A172 (cell line): ENCODE results near the gene PTCD2. TPM values are rescaled to one million over a fixed set of nuclear protein-coding genes. Genes with fewer than 3 reads are reported as not detected.

Experiments
- DNase-seq: peaks from one replicate; pipeline ENCODE4 v3.0.0-alpha.2; 2015; ENCODE audit warnings: low spot score
- total RNA-seq: library from RNA; depleted of rRNA; stranded (reverse); fragments of >200 nt; shearing (Covaris generic); gene quantifications from 2 replicates; pipeline ENCODE4 v1.2.3, GENCODE V29; 2014; rRNA removed

The PTCD2 gene, protein sequence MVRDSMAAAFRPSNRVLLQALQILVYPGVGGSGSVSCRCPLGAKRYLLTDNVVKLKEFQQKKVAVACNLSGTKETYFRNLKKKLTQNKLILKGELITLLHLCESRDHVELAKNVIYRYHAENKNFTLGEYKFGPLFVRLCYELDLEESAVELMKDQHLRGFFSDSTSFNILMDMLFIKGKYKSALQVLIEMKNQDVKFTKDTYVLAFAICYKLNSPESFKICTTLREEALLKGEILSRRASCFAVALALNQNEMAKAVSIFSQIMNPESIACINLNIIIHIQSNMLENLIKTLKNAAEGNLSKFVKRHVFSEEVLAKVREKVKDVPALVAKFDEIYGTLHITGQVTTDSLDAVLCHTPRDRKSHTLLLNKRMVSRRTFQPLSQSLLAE
- 17.3 and 21.2 TPM in 2 replicates for total RNA-seq

DNA sequence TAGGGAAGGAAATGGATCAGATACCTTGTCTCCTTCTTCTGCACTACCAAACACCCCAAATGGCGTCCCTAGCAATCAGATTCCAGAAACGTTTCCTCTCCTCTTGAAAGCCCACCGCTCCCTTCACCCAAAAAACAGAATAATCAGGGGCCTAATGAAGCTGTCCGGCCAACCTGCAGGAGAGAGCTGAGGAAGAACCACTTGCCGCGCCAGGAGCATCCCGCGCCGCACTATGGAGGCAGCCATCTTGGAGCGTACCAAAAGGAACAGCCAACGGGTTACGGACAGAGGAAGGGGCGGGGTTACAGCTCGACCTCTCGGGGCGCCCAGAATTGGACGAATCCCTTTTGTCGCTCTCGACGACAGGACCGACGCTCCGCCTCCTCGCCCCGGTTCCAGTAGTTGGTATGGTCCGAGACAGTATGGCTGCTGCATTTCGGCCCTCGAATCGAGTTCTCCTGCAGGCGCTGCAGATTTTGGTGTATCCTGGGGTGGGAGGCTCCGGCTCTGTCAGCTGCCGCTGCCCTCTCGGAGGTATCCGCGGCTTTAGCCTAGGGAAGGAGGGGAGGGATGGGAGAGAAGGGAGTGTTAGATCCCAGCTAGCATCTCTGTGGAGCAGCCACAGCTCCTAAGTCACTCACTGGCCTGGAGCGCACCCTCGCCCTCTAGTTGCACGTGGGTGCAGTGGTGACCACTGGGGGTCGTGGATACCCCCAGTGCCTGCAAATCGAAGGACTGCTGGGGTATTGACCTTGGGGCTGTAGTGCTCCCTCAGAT is at the start of gene PTCD2, which contains the start of gene MRPS27:
TSS of gene PTCD2 (plus strand) at position 398 of the 777 bp plus-strand sequence. CDS start at position 408, 10 bp downstream.
TSS of gene MRPS27 (minus strand) at position 265 of the 777 bp plus-strand sequence. CDS start at position 246, 19 bp downstream.
- peak; percentile 99 for DNase-seq

DNA sequence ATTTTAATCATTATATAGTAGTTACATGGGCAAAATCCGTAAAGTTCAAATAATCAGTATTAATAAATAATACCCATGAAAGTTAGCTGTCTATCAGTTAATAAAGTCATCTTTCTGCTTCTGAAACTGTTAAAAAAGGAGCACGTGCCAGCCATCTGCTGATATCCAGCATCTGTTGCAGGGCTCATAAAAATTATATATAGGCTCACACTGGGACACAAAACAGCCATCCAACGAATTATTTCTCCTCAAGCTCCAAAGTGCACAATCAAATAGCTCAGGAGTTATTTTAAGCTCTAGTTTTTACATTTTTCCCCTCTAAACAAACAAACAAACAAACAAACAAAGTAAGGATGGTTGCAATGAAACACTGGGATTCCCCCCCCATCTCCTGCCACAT is 48.5 kb upstream of the PTCD2 start:
- no peak for DNase-seq

DNA sequence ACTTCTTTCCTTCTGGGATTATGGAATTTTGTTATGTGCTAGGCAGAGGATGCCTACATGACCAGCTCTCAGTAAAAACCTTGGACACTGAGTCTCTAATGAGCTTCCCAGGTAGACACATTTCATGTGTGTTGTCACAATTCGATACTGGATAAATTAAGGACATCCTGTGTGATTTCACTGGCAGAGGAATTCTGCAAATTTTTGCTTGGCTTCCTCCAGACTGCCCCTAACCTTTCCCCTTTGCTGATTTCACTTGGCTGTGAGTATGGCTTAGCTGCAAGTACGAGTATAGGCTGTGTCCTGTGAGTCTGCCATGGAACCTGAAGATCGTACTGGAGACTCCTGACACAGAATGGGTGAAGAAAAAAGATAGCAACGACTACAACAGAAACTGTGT is 47.8 kb upstream of the PTCD2 start:
- DNase-seq, result no peak

DNA sequence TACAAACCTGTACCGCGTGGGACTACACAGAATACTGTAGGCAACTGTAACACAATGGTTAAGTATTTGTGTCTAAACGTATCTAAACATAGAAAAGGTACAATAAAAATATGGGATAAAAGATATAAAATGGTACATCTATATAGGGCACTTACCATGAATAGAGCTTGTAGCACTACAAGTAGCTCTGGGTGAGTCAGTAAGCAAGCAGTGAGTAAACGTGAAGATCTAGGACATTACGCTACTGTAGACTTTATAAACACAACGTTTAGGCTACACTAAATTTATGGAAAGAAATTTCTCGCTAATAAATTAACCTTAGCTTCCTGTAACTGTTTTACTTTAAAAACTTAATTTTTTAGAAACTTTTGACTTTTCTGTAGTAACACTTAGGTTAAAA is 46.6 kb upstream of the PTCD2 start:
- no peak for DNase-seq

DNA sequence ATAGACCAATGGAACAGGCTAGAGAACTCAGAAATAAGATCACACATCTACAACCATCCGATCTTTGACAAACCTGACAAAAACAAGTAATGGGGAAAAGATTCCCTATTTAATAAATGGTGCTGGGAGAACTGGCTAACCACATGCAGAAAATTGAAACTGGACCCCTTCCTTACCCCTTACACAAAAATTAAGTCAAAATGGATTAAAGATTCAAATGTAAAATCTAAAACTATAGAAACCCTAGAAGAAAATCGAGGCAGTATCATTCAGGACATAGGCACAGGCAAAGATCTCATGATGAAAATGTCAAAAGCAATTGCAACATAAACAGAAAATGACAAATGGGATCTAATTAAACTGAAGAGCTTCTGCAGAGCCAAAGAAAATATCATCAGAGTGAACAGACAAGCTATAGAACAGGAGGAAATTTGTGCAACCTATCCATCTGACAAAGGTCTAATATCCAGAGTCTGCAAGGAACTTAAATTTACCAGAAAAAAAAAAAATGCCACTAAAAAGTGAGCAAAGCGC is 43.9 kb upstream of the PTCD2 start:
- no peak for DNase-seq

DNA sequence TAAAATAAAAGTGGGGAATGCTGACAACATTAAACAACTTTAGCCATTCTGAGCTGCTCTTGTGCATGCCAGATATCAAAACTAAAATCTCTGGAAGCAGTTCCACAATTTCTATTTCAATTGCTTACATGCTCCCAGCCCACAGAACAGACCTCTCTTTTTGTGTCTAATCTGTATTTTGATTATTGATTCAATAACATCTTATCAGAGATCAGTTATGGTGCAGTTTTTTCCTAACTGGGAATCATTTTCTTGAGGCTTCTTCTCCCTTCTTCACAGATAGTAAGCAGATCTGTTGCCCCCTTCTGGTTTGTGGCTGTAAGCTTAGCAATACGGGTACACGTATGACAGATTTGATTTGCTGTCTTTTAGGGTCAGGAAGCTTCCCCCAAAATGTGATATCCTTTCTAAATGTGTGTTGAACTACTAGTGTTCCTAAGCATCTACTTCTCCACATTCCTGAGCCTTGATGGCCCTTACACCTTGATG is 39.5 kb upstream of the PTCD2 start:
- peak; percentile 14 for DNase-seq

DNA sequence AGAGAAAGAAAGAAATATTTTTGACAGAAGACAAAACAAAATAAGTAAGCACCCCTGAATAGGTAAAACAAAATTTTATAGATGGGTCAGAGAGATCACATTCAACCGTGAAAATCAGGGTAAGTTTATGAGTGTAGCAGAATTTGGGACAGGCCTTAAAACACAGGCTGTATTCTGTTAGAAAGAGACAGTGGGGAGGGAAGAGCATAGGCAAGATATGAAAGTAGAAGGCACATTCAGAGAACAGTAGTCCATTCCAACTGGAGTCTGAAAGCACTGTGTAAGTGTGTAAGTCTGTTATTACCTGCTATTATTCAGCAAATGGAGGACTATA is 38.8 kb upstream of the PTCD2 start:
- DNase-seq, result no peak

DNA sequence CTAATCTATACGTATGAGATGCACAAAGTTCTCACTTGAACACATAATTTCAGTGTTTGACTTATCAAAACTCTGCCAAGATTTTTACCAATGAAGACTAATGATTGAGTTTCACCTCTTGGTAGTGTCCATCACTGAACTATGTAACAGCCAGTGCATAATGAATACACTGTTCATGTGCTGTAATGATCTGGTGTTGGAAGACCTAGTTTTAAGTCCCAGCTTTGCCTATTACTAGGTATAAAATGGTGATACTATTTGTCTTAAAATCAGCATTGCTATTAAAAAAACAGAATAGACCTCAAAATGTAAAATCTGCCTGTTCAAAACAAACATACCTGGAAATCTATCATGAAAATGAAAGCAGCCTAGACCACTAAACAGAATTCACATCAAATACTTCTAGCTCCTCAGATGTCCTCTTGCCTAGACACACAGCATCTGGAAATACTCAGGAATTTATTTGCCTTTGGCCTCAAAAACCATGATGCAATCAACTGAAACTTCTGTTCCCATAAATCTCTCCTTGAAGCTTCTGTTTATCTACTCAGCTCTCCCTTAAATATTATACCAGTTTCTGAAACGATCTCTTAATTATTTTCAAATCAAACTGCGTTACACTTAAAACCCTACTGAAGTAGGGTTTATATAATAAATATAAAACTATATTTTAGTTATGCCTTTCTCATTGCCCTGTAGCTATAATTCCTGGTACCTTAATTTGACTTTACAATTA is 38.2 kb upstream of the PTCD2 start:
- DNase-seq, result peak; percentile 42

DNA sequence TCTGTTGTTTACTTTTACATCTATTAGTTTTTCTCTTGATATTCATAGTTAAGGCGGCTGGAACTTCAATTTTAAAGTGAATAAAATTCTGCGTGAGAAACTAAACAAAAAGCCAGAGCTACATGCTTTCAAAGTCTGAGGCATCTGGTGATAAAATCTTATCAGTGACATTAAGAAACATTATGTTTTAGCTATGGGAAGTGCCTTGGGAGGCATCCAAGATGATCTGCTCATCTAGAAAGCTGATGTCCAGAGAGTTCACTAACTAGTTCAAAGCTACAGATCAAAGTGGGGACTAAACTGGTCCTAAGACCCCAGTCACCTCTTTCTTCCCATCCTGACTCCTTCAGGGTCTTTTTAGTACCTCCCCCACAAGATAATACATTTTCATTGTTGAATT is 37.3 kb upstream of the PTCD2 start:
- DNase-seq, result peak; percentile 31

DNA sequence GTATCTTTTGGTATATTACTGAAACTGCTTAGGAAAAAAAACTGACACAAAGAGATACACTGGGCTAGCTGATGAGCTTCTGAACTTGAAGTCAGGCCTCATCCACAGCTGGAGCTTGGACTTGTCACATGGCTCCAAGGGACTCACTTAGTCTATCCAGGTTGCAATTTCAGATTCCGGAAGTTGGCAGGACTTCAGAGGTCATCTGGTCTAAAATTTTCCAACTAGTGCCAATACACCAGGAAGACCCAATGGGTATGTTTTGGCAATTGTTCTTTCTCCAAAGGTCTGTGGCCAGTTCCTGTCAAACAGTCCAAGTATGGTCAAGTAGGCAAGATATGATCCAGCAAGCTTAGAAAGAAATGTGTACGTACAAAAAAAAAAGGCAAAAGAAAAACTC is 36.8 kb upstream of the PTCD2 start:
- no peak for DNase-seq

DNA sequence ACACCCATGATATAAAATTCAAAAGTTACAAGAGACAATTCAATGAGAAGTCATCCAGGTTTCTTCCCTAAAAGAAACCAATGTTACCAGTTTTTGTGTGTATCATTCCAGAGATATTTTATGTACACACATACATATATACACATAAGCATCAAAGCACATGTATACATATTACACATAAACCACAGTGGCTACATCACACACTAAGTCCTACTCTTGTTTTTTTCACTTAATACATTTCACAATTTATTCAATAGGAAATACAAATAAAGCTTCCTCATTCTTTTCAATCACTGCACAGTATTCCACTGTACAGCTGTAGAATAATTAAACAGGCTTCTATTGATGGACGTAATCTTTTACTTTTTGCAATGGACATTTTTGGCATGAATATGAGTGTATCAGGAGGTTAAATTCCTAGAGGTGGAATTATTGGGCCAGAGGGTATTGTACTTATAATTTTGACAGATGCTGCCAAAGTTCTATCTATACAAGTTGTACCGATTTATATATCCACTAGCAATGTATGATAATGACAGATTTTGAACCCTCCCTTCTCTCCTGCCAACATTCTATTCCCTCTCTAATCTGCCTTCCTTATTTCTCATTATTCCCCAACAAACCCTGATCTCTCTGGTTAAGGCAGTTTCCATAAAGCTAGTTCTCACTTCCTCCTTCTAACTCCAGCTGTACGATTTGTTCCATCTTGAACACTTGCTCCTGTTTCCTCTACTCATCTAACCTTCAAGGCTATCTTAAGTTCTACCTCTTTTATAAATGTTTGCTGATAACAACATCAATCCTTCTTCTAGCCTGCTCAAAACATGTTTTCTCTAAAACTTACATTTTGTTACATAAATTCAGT is 35.4 kb upstream of the PTCD2 start:
- no peak for DNase-seq

DNA sequence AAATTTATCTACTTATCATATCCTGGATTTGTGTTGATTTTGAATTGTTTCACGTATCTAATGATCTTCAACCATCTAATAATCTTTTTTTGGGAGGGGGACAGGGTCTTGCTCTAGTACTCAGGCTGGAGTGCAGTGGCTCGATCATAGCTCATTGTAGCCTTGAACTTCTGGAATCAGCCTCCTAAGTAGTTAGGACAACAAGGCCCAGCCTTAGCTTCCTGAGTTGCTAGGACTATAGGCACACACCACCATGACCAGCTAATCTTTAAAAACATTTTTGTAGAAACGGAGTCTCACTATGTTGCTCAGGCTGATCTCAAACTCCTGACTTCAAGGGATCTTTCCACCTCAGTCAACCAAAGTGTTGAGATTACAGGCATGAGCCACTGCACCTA is 34.8 kb upstream of the PTCD2 start:
- no peak for DNase-seq

DNA sequence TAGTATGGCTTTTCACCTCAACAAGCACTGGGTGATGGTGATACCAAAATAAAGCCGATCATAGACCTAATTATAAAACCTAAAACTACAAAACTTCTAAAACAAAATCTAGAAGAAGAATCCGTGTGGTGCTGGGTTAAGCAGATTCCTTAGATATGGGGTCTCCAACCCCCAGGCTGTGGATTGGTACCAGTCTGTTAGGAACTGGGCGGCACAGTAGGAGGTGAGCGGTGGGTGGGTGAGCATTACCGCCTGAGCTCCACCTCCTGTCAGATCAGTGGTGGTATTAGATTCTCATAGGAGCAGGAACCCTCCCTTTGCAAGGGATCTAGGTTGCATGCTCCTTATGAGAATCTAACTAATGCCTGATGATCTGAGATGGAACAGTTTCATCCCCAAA is 33.4 kb upstream of the PTCD2 start:
- no peak for DNase-seq

DNA sequence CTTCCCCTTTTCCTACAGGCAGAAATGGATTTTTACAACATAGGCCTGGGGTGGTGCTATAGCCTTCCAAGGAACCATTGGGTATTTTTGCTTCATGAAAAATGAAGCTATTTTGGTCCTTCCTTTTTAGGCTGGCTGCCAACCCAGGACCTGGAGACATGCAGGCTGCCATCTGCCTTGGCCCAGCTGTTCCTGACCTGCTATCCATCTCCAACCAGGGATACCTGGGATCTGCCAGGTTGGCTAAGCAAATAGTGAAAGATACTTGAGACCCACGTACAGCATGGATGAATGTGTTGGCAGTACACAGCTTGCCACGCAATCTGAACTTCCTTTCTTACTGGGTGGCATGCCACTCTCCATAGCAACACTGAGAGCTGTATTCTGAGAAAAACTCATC is 31.2 kb upstream of the PTCD2 start:
- DNase-seq, result no peak

DNA sequence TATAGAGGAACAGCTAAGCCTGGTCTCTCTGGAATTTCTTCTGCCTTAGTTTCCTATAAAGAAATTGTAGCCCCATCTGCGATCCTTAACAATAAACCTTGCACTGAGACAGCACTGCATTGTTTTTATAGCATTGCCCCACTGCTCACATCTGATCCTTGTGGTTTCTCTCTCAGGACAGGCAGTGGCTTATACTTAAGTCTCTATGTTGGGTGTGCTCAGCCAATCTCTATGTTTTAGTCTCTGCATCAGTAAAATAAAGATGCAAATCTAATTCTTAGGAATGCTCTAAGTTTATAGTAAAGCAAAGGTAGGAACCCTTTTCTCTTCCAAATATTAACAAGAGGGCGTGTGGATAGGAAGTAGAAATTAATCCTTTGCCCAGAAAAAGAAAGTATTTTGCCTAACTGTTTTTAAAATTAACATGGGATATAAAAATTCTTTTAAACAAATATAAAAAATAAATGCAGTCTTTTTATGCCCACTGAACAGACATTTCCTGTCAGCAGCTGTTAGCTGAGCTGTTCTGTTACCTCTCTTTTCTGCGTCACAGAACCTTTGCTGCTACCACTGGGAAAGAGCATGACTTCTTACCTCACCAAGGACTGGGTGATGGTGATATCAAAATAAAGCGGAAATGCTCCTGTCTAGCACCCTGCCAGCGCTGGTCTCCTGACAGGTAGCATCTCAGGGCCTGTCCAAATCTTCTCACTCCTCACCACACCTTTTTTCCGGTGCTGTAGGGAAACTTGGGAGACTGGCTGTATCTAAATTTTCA is 29.6 kb upstream of the PTCD2 start:
- no peak for DNase-seq

DNA sequence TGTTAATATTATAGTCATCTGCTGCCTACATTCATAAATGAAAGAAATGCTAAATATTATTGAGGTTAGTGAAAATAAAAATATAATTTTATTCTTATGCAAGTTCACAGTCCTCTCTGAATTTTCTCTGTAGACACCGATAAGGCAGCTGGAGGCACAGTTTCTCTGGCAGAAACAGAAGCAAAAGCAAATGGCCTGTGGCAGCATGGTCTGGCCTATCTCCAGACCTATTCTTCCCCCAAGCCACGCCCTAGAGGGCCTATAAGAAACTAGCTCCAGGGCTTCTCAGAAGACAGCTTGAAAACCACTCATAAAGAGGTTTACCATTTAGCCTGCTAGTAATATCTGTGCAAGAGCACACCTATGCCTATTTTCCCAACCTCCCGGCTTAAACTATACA is 28.6 kb upstream of the PTCD2 start:
- no peak for DNase-seq

DNA sequence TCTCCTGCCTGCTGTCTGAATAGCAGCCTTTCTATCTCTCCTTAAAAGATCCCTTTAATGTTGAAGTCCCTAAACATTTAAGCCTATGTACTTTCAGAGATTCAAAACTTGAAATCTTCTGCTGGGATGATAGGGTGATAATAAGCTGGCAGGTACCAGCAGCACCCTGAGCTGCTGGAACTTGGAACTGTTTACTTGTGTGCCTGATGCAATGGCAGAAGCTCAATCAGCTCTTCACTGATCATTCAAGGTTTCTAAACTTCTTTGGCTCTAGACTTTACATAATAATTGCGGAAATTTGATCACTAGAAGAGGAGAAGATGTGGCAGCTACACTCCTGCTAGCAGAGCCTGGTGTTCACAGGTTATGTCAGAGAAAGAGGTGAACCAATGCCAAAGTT is 27.8 kb upstream of the PTCD2 start:
- DNase-seq, result no peak

DNA sequence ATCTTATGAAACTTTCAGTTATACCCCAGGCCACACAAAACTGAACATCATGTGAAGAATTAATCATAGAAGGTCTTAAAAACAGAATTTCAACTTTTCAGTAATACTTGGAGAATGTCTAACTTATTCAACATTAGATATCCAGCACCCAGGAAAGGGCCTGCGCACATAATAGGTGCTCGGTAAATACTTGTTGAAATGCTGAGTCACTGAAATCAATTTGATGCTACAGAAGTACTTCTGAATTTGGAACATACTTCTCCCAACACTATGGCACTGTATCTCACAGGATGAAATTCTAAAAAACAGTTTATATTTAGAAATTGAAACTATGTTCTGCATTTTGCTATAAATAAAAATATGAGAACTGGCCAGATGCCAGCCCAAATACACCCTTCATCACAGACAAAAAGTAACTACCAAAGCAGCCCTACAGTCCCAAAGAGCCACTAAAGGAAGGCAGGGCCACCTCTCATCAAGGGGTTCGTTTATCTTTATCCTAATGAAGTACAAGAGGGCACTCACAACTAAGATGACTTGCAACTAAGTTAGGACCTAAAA is 26.6 kb upstream of the PTCD2 start:
- no peak for DNase-seq

DNA sequence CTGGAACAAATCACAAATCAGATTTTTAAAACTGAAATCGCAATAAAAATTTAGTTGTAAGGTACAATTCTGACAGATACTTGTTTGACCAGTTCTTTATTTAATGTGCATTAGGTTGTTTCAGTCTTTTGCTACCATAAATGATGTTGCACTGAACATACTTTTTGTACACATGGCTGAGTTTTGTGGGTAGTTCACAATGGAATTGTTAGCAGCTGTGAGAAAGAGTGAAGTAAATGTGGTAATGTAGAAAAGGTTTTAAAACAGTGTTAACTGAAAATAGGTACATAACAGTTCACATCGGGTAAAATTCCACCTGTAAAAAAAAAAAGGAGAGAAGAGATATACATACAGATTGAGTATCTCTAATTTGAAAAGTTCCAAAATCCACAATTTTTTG is 25.7 kb upstream of the PTCD2 start:
- no peak for DNase-seq

DNA sequence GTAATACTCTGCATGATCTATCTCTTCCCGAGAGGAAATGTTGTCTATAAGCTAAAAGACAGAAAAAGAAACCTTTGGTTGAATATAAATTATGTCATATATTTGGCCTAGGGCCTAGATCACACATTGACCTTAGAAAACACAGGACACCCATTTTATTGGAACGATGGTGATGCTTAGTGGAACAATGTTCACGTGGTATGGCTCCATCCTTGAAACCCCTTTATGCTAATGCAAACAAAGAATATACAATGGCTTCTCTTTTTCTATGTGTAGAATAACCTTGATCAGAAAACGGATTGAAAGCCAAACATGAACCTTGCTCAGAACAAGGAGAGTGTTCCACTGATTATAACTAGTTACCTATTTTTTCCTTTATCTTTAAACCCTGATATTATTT is 24.6 kb upstream of the PTCD2 start:
- no peak for DNase-seq
